DMS53 treated with DMSO at 0.1 percent for 48 hours (cell line): ENCODE measurements around the gene SMIM45.
A peak's percentile ranks its signal among the peaks of the same experiment; 100 is the strongest.
"Not testable (repeated sequence)": the region's sequence is repeated elsewhere in the genome, so short reads cannot be mapped to it uniquely, and the experiment has no call there.

Experiments used
- DNase-seq: peaks from one replicate; lab custom pipeline; 2025; ENCODE audit not compliant: unreplicated experiment; lab: John Stamatoyannopoulos, UW

The SMIM45 gene

GRCh38 chr22:41933411-41934177 lies 18.4 kb upstream of the SMIM45 start:
- no peak for DNase-seq

- DNase-seq = no peak
Measured at GRCh38 chr22:41934284-41935014, 17.5 kb upstream of the SMIM45 start.

- DNase-seq = no peak
Measured at GRCh38 chr22:41935015-41935351, 17.0 kb upstream of the SMIM45 start.

DNA sequence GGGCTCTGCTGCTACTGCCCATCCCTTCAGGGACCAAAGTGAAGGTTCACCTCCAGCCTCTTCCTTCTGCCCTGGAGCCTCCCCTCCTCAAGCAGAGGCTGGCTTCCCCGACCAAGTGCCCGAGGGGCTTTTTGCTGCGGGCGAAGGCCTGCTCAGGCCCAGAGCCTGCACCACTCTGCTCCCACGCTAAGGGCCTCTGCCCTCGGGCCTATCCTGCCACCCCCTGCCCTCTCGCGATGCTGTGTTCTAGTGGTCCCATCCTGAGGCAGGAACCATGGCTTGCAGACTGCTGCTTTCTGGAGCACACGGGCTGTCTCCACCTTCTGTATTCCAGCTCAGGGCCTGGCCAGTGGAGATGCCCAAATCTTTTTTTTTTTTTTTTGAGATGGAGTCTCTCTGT lies 16.4 kb upstream of the SMIM45 start:
- DNase-seq = no peak

GRCh38 chr22:41936894-41937169 lies 15.1 kb upstream of the SMIM45 start:
- DNase-seq = no peak

DNA sequence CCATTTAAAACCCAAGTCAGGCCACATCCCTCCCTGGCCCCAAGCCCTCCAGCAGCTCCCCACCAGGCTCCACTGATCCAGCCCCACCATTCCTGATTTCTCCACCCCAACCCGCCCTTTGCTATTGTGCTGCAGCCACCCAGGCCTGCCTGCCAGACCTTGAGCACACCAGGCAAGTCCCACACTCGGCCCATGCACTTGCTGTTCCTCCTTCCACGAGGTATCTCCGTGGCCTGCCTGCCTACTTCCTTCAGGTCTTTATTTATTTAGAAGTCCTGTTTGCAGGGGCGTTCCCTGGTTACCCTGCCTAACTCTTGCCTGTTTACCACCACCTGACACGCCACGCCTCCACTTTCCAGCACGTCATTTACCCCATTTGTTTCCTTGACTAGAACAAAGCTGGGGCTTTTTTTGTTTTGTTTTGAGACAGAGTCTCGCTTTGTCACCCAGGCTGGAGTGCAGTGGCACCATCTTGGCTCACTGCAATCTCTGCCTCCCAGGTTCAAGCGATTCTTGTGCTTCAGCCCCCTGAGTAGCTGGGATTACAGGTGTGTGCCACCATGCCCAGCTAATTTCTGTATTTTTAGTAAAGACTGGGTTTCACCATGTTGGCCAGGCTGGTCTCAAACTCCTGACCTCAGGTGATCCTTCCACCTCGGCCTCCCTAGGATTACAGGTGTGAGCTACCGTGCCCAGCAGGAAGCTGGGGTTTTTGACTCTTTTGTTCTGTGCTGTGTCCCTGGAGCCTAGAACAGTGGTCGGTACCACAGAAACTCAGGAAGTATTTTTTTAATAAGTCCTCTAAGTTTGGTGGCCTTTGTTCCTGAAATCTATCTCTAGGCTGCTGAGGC lies 11.7 kb upstream of the SMIM45 start:
- DNase-seq = peak; percentile 20

- DNase-seq = peak; percentile 60
Measured at GRCh38 chr22:41940832-41941765, 10.9 kb upstream of the SMIM45 start.

DNA sequence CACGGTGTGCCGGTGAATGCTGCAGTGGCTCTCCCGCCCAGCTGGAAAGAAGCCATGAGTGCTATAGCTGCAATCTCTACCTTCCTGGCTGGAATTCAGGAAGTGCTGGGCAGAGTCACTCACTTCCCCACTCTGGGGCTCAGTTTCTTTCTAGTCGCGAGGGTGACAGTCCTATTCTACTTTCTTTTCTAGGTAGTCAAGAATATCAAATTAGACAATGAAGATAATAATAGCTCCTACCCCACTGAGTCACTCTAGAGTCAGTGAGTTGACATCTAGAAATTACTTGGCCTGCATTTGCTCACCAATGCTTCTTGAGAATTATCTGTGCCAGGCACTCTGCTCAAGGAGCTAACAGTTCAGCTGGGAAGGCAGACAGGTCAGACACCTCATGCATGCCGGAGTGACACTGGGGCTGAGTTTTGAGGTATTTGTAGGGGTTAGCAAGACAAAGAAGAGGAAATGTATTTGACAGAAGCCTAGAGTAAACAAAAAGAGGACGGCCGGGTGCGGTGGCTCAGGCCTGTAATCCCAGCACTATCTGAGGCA lies 8.2 kb upstream of the SMIM45 start:
- no peak for DNase-seq

- DNase-seq = peak; percentile 87
Measured at GRCh38 chr22:41946629-41947423, 5.1 kb upstream of the SMIM45 start, which contains the start of gene CENPM. Gene CENPM, minus strand, starts transcription at chr22:41947152. Its CDS starts 76 bp downstream, at chr22:41947076.

- DNase-seq = no peak
Measured at GRCh38 chr22:41947424-41948080, 4.4 kb upstream of the SMIM45 start.

DNA sequence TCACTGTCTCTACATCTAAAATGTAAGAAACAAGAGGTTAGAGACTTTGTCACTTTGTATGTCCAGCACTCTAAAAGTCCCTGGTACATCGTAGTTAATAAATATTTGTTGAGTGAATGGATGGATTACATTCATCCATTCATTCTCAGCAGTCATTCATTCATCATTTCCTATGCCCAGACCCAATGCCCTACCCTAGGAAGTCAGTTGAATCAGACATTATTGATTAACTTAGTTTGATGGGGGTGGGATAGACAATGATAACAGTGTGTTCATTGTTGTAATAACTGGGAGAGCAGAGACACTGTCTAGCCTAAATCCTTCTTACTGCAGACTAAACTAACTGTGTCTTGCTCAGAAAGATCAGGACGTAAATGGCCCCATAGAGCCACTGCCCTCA lies 3.8 kb upstream of the SMIM45 start:
- DNase-seq = no peak

GRCh38 chr22:41948928-41949296 lies 3.0 kb upstream of the SMIM45 start:
- not testable (repeated sequence) for DNase-seq

GRCh38 chr22:41949297-41949965 lies 2.5 kb upstream of the SMIM45 start:
- DNase-seq = no peak

- DNase-seq = no peak
Measured at GRCh38 chr22:41952713-41953112, 763 bp downstream of the SMIM45 start.

DNA sequence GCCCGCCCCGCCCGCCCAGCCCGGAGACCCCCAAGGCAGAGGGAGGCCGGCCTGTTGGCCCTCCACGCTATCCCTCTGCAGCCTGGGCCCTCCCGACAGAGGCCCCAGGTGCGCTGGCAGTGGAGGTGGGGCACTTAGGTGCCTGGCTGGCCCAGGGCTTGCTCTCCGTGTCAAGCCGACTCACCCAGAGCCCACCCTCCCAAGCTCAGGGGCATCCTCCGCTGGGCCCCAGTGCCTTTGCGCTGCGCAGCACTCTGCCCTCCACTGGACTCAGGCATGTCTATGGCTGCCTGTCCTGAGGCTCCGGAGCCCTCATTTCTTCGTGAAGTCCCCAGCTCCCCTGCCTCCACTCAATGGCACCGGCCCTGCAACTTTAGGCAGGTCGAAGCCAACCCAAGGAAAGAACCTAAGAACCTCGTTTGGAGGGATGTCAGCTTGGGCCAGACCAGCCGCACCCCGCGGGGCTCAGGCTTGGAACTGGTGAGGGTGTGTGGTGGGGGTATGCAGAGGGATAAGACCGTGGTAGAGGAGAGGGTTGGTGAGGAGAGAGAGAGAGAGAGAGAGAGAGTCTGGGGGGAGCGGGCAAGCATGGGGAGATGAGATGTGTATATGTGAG lies 6.1 kb downstream of the SMIM45 start:
- DNase-seq = no peak

- no peak for DNase-seq
Measured at GRCh38 chr22:41963453-41964111, 11.6 kb downstream of the SMIM45 start.

DNA sequence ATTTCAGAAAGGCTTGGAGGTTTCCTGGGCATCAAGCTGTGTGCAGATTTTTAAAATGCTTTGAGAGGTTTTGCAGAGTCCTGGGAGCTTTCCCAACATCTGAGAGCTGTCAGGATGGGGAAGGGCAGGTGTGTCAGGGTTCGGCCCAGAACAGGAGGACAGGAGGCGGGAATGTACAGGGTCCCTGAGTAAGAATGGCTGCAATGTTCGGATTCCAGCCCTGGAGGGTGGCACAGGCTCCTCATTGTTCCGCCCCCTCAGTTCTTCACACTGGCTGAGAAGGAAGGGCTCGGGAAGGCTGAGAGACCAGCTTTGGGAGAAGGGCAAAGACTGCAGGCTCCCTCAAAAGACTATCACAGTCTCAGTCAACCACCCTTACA lies 12.2 kb downstream of the SMIM45 start:
- no peak for DNase-seq

DNA sequence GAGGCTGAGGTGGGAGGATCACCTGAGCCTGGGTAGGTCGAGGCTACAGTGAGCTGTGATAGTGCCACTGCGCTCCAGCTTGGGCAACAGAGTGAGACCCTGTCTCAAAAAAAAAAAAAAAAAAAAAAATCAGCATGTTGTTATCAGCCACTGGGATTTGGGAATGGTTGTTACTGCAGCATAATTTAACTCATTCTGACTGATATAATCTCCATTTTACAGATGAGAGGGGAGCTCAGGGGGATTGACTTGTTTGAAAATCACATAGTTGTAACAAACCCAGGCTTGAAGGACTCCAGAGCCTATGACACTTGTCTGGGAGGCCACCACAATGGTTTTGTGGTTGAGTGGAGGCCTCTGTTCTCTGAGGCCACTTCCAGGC lies 14.3 kb downstream of the SMIM45 start:
- no peak for DNase-seq
